HK-2 (cell line): Measurements from ENCODE around the gene GLP2R.
"Not testable (repeated sequence)": the region's sequence is repeated elsewhere in the genome, so short reads cannot be mapped to it uniquely, and the experiment has no call there.

Source experiments
- DNase-seq: peaks from one replicate; pipeline ENCODE4 v3.0.0-alpha.2; 2018; ENCODE audit not compliant: unreplicated experiment

The GLP2R gene, protein sequence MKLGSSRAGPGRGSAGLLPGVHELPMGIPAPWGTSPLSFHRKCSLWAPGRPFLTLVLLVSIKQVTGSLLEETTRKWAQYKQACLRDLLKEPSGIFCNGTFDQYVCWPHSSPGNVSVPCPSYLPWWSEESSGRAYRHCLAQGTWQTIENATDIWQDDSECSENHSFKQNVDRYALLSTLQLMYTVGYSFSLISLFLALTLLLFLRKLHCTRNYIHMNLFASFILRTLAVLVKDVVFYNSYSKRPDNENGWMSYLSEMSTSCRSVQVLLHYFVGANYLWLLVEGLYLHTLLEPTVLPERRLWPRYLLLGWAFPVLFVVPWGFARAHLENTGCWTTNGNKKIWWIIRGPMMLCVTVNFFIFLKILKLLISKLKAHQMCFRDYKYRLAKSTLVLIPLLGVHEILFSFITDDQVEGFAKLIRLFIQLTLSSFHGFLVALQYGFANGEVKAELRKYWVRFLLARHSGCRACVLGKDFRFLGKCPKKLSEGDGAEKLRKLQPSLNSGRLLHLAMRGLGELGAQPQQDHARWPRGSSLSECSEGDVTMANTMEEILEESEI

GRCh38 chr17:9825641-9826150 is at the start of gene GLP2R:
Gene GLP2R, plus strand, starts transcription at chr17:9825924. Its CDS starts 140 bp downstream, at chr17:9826064.
- DNase-seq = no peak

- DNase-seq = no peak
Observed at GRCh38 chr17:9776911-9777310, 48.8 kb upstream of the GLP2R start.

- DNase-seq = no peak
Observed at GRCh38 chr17:9780552-9780951, 45.2 kb upstream of the GLP2R start.

DNA sequence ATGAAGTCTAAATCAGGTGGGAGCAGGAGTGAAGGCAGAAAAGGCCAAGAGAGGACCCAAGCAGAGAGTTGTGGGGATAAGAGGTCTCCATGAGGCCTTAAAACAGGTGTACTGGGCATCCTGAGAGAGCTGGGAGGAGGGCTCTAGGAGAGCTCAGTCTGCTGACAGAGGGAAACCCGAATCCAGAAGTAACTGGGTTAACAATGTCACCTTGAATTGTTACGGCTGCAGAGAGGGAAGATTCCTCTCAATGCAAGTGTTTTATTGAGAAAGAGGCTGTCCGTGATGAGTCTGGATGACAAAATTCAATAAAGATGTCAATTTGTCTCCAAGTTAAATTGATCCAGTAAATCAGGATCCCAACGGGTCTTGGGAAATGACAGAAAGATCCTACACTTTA is 42.7 kb upstream of the GLP2R start:
- DNase-seq = no peak

- DNase-seq = not testable (repeated sequence)
Observed at GRCh38 chr17:9783465-9783864, 42.3 kb upstream of the GLP2R start.

- no peak for DNase-seq
Observed at GRCh38 chr17:9784544-9784943, 41.2 kb upstream of the GLP2R start.

DNA sequence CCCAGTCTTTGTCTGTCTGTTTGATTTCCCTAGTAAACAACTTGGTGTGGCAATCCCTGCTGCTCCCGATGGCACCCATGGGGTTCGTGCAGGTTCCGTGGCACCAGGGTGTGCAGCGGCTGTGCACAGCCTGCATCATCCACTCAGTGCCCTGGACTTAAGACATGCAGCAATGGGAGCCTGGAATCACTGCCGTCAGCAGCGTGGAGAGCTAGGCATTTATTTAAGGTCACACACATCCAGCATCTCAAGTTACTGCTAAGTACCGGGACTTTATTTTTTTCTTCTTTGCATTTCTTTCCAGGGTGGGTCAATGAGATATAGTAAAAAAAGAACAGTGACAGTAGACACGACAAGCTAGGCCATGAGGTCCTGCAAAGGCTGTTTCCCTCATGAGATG is 37.1 kb upstream of the GLP2R start:
- DNase-seq = no peak

GRCh38 chr17:9790316-9790715 is 35.4 kb upstream of the GLP2R start:
- no peak for DNase-seq

- DNase-seq = no peak
Observed at GRCh38 chr17:9790889-9791876, 34.5 kb upstream of the GLP2R start, which contains the start of gene DHRS7C. Gene DHRS7C, minus strand, starts transcription at chr17:9791592. Its CDS starts 308 bp downstream, at chr17:9791284.

DNA sequence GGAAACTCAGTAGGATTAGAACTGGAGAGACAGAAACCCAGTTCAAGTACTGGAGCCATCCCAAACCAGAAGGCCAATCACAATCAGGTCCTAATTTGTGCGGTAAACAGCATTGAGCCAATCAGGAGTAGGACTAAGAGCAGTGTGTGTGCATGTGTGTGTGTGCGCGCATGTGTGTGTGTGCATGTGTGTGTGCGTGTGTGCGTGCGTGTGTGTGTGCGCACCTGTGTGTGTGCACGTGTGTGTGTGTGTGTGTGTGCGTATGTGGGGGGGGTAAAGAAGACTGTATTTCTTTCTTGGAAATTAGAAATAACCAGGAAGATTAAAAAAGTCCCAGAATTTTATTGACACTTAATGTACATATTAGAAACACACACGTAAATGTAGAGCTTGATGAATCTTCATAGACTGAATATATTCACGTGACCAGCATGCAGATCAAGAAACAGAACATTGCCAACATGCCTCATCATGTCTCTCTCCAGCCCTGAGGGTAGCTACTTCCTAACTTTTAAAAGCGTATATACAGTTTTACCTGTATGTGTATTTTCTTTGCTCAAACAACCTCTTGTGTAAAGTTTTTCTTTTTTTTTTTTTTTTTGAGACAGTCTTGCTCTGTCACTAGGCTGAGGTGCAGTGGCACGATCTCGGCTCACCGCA is 33.4 kb upstream of the GLP2R start:
- no peak for DNase-seq

GRCh38 chr17:9798008-9798407 is 27.7 kb upstream of the GLP2R start:
- DNase-seq = no peak

DNA sequence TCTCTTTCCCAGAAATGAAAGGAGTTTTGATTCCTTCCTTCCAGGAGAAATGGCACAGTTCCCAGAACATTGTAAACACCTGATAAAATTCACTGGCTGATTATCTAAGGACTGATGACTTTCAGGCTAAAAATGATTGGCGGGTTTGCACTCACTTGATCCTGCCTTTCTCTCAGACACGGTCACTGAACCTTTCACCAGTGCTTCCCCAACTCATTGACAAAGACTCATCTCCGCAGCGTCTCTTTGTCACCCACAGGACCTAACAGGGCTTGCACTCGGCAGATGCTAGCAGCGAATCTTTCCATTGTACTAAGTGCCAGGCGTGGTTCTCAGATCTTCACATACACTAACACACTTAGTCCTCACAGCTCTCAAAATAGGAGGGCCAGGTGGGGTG is 27.0 kb upstream of the GLP2R start:
- DNase-seq = no peak

GRCh38 chr17:9801505-9801904 is 24.2 kb upstream of the GLP2R start:
- no peak for DNase-seq

DNA sequence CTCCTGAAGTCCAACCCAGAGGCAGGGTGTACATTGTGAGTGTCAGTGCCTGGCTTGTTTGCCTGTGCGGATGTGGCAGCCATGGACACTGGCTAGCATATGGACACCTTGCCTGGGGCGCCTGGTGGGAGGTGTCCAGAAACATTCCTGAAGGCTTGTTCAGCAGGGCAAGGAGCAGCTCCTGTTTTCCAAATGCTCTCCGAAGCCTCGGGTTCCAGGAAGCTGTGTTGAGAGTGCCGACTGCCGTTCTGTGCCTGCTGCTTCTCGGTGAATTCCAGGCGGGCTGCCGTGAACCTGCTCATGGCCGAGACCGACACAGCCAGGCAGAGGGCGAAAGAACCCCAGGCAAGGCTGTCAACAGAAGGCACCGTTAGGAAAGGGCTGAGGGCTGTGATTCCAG is 23.4 kb upstream of the GLP2R start:
- no peak for DNase-seq

DNA sequence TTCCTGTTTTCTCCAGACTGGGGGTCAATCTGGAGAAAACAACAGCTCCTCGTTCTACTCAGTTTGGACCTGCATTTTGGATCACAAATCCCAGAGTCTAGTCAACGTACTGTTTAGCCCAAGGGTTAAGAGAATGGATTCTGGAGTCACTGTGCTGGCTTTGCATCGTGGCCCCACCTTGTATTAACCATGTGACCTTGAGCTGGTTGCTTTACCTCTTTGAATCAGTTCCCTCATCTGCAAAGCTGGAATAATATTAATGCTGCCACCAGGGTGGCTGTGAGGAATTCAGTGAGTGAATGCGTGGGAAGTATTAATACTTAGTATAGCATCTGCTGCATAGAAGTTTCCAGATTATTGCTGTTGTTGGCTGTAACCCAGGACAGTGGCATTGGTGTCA is 23.0 kb upstream of the GLP2R start:
- DNase-seq = no peak

GRCh38 chr17:9805769-9806168 is 20.0 kb upstream of the GLP2R start:
- DNase-seq = no peak

- no peak for DNase-seq
Observed at GRCh38 chr17:9806699-9807098, 19.0 kb upstream of the GLP2R start.

GRCh38 chr17:9809409-9809808 is 16.3 kb upstream of the GLP2R start:
- no peak for DNase-seq

GRCh38 chr17:9810100-9810949 is 15.4 kb upstream of the GLP2R start:
- no peak for DNase-seq

DNA sequence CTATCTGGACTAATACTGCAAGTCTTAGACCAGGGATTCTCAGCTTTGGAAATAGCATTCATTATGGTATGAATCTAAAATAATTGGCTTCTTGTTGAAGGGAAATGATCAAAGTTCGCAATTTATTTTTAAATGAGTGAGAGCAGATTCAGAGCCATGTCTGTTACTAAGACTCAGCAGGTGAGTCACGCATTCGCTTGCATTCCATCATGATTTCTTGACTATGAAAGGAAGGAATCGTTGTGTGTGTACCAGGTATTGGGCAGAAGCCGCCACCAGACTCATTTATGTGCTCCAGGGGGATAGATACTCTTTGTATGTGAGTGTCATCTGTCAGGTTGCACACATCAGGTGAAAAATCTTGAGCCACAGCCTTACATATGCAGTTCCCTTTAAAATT is 14.6 kb upstream of the GLP2R start:
- no peak for DNase-seq

DNA sequence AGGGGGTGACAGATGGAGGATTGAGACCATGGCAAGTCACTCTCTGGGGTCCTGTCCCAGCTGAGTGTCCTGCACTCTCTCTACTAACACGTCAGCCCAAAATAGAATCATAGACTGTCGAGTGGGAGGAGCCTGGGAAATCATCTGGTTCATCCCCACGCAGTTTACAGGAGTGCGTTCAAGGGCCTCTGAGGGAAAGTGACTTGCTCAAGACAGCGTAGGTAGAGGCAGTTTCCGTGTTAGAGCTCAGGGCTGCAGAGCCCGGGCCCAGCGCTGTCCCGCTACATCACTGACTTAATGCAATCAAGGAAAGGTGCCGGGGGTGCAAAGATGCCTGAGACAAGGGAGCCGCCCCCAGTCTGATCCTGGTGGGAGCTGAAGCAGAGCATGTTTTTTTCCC is 14.2 kb upstream of the GLP2R start:
- no peak for DNase-seq
